ENCODE data around the gene SOX13.
"Not testable (repeated sequence)": the region's sequence is repeated elsewhere in the genome, so short reads cannot be mapped to it uniquely, and the experiment has no call there.

SOX13 gene

GRCh38 chr1:204093421-204093717 lies 20.5 kb downstream of the SOX13 start:
- peak overlapping the region; percentile 28 for H3K4me3 ChIP-seq
- no peak for DNase-seq (ENCODE audit: low read depth, low spot score)
- no peak overlapping the region for H3K9ac ChIP-seq (ENCODE audit: insufficient read length)
- H3K36me3 ChIP-seq (ENCODE audit: insufficient read depth, low read length), result no peaks in the 10 kb centered on the region
- H3K27ac ChIP-seq, result no peak overlapping the region
- TF ChIP-seq FOXP2 (optimal IDR thresholded peaks at IDR 0.05; ENCODE audit: control extremely low read depth, extremely low read length, insufficient read depth) (no peak), POLR2AphosphoS5 (IDR thresholded peaks at IDR 0.05; ENCODE audit: borderline replicate concordance, low read depth, low read length) (no peak), EZH2 (IDR thresholded peaks at IDR 0.05) (no peak)
- no peaks in the 10 kb centered on the region for H3K9me3 ChIP-seq (ENCODE audit: low read depth, low read length)

- Histone ChIP-seq H3K9ac (ENCODE audit: insufficient read length) (no peak overlapping the region), H3K4me3 (peak overlapping the region; percentile 28), H3K36me3 (ENCODE audit: insufficient read depth, low read length) (no peaks in the 10 kb centered on the region), H3K9me3 (ENCODE audit: low read depth, low read length) (no peaks in the 10 kb centered on the region), H3K27ac (no peak overlapping the region)
- no peak for TF ChIP-seq EZH2 (IDR thresholded peaks at IDR 0.05)
- no peak for TF ChIP-seq FOXP2 (optimal IDR thresholded peaks at IDR 0.05; ENCODE audit: control extremely low read depth, extremely low read length, insufficient read depth)
- no peak for TF ChIP-seq POLR2AphosphoS5 (IDR thresholded peaks at IDR 0.05; ENCODE audit: borderline replicate concordance, low read depth, low read length)
- no peak for DNase-seq (ENCODE audit: low read depth, low spot score)
Measured at GRCh38 chr1:204093781-204094180, 20.9 kb downstream of the SOX13 start.

- TF ChIP-seq POLR2AphosphoS5 (IDR thresholded peaks at IDR 0.05; ENCODE audit: borderline replicate concordance, low read depth, low read length) (no peak), FOXP2 (optimal IDR thresholded peaks at IDR 0.05; ENCODE audit: control extremely low read depth, extremely low read length, insufficient read depth) (no peak), EZH2 (IDR thresholded peaks at IDR 0.05) (no peak)
- H3K27ac ChIP-seq, result no peak overlapping the region
- no peak overlapping the region for H3K9ac ChIP-seq (ENCODE audit: insufficient read length)
- no peak overlapping the region for H3K4me3 ChIP-seq
- H3K36me3 ChIP-seq (ENCODE audit: insufficient read depth, low read length), result no peaks in the 10 kb centered on the region
- no peak for DNase-seq (ENCODE audit: low read depth, low spot score)
- no peaks in the 10 kb centered on the region for H3K9me3 ChIP-seq (ENCODE audit: low read depth, low read length)
Measured at GRCh38 chr1:204094313-204094729, 21.4 kb downstream of the SOX13 start.

- no peak overlapping the region for H3K4me3 ChIP-seq
- H3K36me3 ChIP-seq (ENCODE audit: insufficient read depth, low read length), result no peaks in the 10 kb centered on the region
- TF ChIP-seq FOXP2 (optimal IDR thresholded peaks at IDR 0.05; ENCODE audit: control extremely low read depth, extremely low read length, insufficient read depth), result no peak
- TF ChIP-seq EZH2 (IDR thresholded peaks at IDR 0.05), result no peak
- TF ChIP-seq POLR2AphosphoS5 (IDR thresholded peaks at IDR 0.05; ENCODE audit: borderline replicate concordance, low read depth, low read length), result no peak
- H3K27ac ChIP-seq, result no peak overlapping the region
- no peaks in the 10 kb centered on the region for H3K9me3 ChIP-seq (ENCODE audit: low read depth, low read length)
- DNase-seq (ENCODE audit: low read depth, low spot score), result no peak
- H3K9ac ChIP-seq (ENCODE audit: insufficient read length), result no peak overlapping the region
Measured at GRCh38 chr1:204094856-204095634, 22.1 kb downstream of the SOX13 start.

- no peak for DNase-seq (ENCODE audit: low read depth, low spot score)
- TF ChIP-seq POLR2AphosphoS5 (IDR thresholded peaks at IDR 0.05; ENCODE audit: borderline replicate concordance, low read depth, low read length) (no peak), FOXP2 (optimal IDR thresholded peaks at IDR 0.05; ENCODE audit: control extremely low read depth, extremely low read length, insufficient read depth) (no peak), EZH2 (IDR thresholded peaks at IDR 0.05) (no peak)
- H3K27ac ChIP-seq, result no peak overlapping the region
- H3K4me3 ChIP-seq, result no peak overlapping the region
- no peak overlapping the region for H3K9ac ChIP-seq (ENCODE audit: insufficient read length)
- no peaks in the 10 kb centered on the region for H3K9me3 ChIP-seq (ENCODE audit: low read depth, low read length)
- H3K36me3 ChIP-seq (ENCODE audit: insufficient read depth, low read length), result no peaks in the 10 kb centered on the region
Measured at GRCh38 chr1:204096931-204097330, 24.0 kb downstream of the SOX13 start.

- TF ChIP-seq POLR2AphosphoS5 (IDR thresholded peaks at IDR 0.05; ENCODE audit: borderline replicate concordance, low read depth, low read length) (no peak), FOXP2 (optimal IDR thresholded peaks at IDR 0.05; ENCODE audit: control extremely low read depth, extremely low read length, insufficient read depth) (no peak), EZH2 (IDR thresholded peaks at IDR 0.05) (no peak)
- DNase-seq (ENCODE audit: low read depth, low spot score), result no peak
- no peak overlapping the region for H3K27ac ChIP-seq
- no peaks in the 10 kb centered on the region for H3K36me3 ChIP-seq (ENCODE audit: insufficient read depth, low read length)
- H3K9me3 ChIP-seq (ENCODE audit: low read depth, low read length), result no peaks in the 10 kb centered on the region
- no peak overlapping the region for H3K4me3 ChIP-seq
- H3K9ac ChIP-seq (ENCODE audit: insufficient read length), result no peak overlapping the region
Measured at GRCh38 chr1:204098683-204099082, 25.8 kb downstream of the SOX13 start.

- H3K4me3 ChIP-seq; H3K9ac ChIP-seq (ENCODE audit: insufficient read length); H3K36me3 ChIP-seq (ENCODE audit: insufficient read depth, low read length); H3K27ac ChIP-seq; H3K9me3 ChIP-seq (ENCODE audit: low read depth, low read length); DNase-seq (ENCODE audit: low read depth, low spot score): not testable (repeated sequence)
Measured at GRCh38 chr1:204099754-204100153, 26.8 kb downstream of the SOX13 start.

- H3K9ac ChIP-seq (ENCODE audit: insufficient read length), result no peak overlapping the region
Measured at GRCh38 chr1:204102029-204102611, 29.2 kb downstream of the SOX13 start.

More at GRCh38 chr1:204102029-204102611, 29.2 kb downstream of the SOX13 start:
- no peak for DNase-seq (ENCODE audit: low read depth, low spot score)
- Histone ChIP-seq H3K27ac (no peak overlapping the region), H3K9me3 (ENCODE audit: low read depth, low read length) (no peaks in the 10 kb centered on the region), H3K4me3 (no peak overlapping the region), H3K36me3 (ENCODE audit: insufficient read depth, low read length) (no peaks in the 10 kb centered on the region)
- TF ChIP-seq FOXP2 (optimal IDR thresholded peaks at IDR 0.05; ENCODE audit: control extremely low read depth, extremely low read length, insufficient read depth), result no peak
- no peak for TF ChIP-seq EZH2 (IDR thresholded peaks at IDR 0.05)
- TF ChIP-seq POLR2AphosphoS5 (IDR thresholded peaks at IDR 0.05; ENCODE audit: borderline replicate concordance, low read depth, low read length), result no peak
